IMR-90 (cell line): ENCODE results near the gene SGCE. TPM values are rescaled to one million over a fixed set of nuclear protein-coding genes. Genes with fewer than 3 reads are reported as not detected.

Source experiments
- ATAC-seq: fragments of 200-7000 bp; cut with Tn5 transposase; 2 replicates; pipeline ENCODE4 v1.9.1; 2020; ENCODE audit warnings: low read depth, mild to moderate bottlenecking, moderate library complexity
- BruUV-seq: library from RNA; stranded (reverse); fragments of 400-500 nt; replicated peaks from 2 replicates; lab custom pipeline; 2021; lab: Mats Ljungman, UMichigan
- CTCF ChIA-PET: fragments of 300-600 bp; formaldehyde crosslinking; extraction: SDS; loops from one replicate; lab custom pipeline; 2021; ENCODE audit warnings: antibody characterized with exemption; lab: Yijun Ruan, JAX
- POLR2A ChIA-PET: fragments of 300-600 bp; sonication (Branson Sonifier 250); formaldehyde crosslinking; loops from one replicate; lab custom pipeline; 2022; ENCODE audit warnings: antibody characterized with exemption; ENCODE audit not compliant: unreplicated experiment; lab: Charles Lee
- DNase-seq: peaks from one replicate; pipeline ENCODE4 v3.0.0; 2013
- H2AFZ ChIP-seq: replicated peaks from 2 replicates; pipeline ENCODE3; 2013; ENCODE audit warnings: low read length, mild to moderate bottlenecking; ENCODE audit not compliant: poor library complexity
- H2AK5ac ChIP-seq: 2 replicates; pipeline ENCODE4 v1.6.1; 2013; ENCODE audit warnings: low read depth, low read length, inconsistent platforms
- H2AK9ac ChIP-seq: replicated peaks from 2 replicates; pipeline ENCODE3; 2013; ENCODE audit warnings: mild to moderate bottlenecking, low read depth, low read length, moderate library complexity; ENCODE audit not compliant: poor library complexity
- H2BK120ac ChIP-seq: 2 replicates; pipeline ENCODE4 v1.6.1; 2013; ENCODE audit warnings: low read depth, low read length, inconsistent platforms
- H2BK15ac ChIP-seq: 3 replicates; pipeline ENCODE4 v1.6.1; 2013; ENCODE audit warnings: low read depth, low read length, inconsistent platforms
- H2BK20ac ChIP-seq: 2 replicates; pipeline ENCODE4 v1.6.1; 2013; ENCODE audit warnings: low read depth, mild to moderate bottlenecking, inconsistent platforms, low read length, moderate library complexity
- H2BK5ac ChIP-seq: 2 replicates; pipeline ENCODE4 v1.6.1; 2013; ENCODE audit warnings: mild to moderate bottlenecking, low read depth, low read length, inconsistent platforms; ENCODE audit not compliant: poor library complexity, severe bottlenecking
- H3K14ac ChIP-seq: replicated peaks from 2 replicates; pipeline ENCODE4 v1.6.1; 2013; ENCODE audit warnings: low read depth, low read length, inconsistent platforms
- H3K18ac ChIP-seq: 2 replicates; pipeline ENCODE4 v1.6.1; 2013; ENCODE audit warnings: low read depth, low read length, control low read depth
- H3K23ac ChIP-seq: 2 replicates; pipeline ENCODE4 v1.6.1; 2013; ENCODE audit warnings: low read depth, low read length, inconsistent platforms
- H3K27ac ChIP-seq: 2 replicates; pipeline ENCODE4 v1.5.1; 2013; ENCODE audit warnings: mild to moderate bottlenecking, control low read depth, low read length; ENCODE audit not compliant: insufficient read depth
- H3K27me3 ChIP-seq: 2 replicates; pipeline ENCODE4 v1.6.1; 2013; ENCODE audit warnings: low read length; ENCODE audit not compliant: control insufficient read depth, insufficient read depth
- H3K36me3 ChIP-seq: 2 replicates; pipeline ENCODE4 v1.6.1; 2013; ENCODE audit warnings: low read length, mixed read lengths; ENCODE audit not compliant: control insufficient read depth, insufficient read depth
- H3K4ac ChIP-seq: 2 replicates; pipeline ENCODE4 v1.6.1; 2013; ENCODE audit warnings: low read depth, low read length, inconsistent platforms
- H3K4me1 ChIP-seq: 2 replicates; pipeline ENCODE4 v1.6.1; 2013; ENCODE audit warnings: low read length, mixed read lengths; ENCODE audit not compliant: control insufficient read depth, insufficient read depth
- H3K4me2 ChIP-seq: 2 replicates; pipeline ENCODE4 v1.6.1; 2013; ENCODE audit warnings: low read depth, mild to moderate bottlenecking, control low read depth, low read length, moderate library complexity
- H3K4me3 ChIP-seq: 2 replicates; pipeline ENCODE4 v1.5.1; 2013; ENCODE audit warnings: low read depth, mild to moderate bottlenecking, control low read depth, low read length, moderate library complexity; ENCODE audit not compliant: insufficient read depth
- H3K56ac ChIP-seq: 2 replicates; pipeline ENCODE4 v1.6.1; 2013; ENCODE audit warnings: low read length, inconsistent platforms; ENCODE audit not compliant: insufficient read depth; ENCODE audit errors: extremely low read depth
- H3K79me1 ChIP-seq, 2 experiments: 2 replicates each; pipeline ENCODE4 v1.6.1; 2013; ENCODE audit warnings: low read length in 2 of 2, inconsistent platforms in 1 of 2, low read depth in 1 of 2
- H3K9ac ChIP-seq: 2 replicates; pipeline ENCODE4 v1.6.1; 2013; ENCODE audit warnings: low read depth, low read length, control low read depth
- H3K9me1 ChIP-seq: 2 replicates; pipeline ENCODE4 v1.6.1; 2013; ENCODE audit warnings: low read length, inconsistent platforms; ENCODE audit not compliant: insufficient read depth
- H3K9me3 ChIP-seq: 2 replicates; pipeline ENCODE4 v1.6.1; 2013; ENCODE audit warnings: low read length; ENCODE audit not compliant: control insufficient read depth, insufficient read depth
- H4K20me1 ChIP-seq: 2 replicates; pipeline ENCODE4 v1.6.1; 2013; ENCODE audit warnings: low read length, inconsistent platforms; ENCODE audit not compliant: insufficient read depth
- H4K5ac ChIP-seq: 2 replicates; pipeline ENCODE4 v1.6.1; 2013; ENCODE audit warnings: mild to moderate bottlenecking, low read depth, low read length, control low read depth
- H4K8ac ChIP-seq, 2 experiments: 2 replicates each; pipeline ENCODE4 v1.6.1; 2013; ENCODE audit warnings: low read depth in 2 of 2, low read length in 2 of 2, control low read depth in 1 of 2, inconsistent platforms in 1 of 2
- H4K91ac ChIP-seq: 2 replicates; pipeline ENCODE4 v1.6.1; 2013; ENCODE audit warnings: low read depth, low read length, inconsistent platforms; ENCODE audit not compliant: insufficient read depth
- MAZ ChIP-seq: IDR thresholded peaks from 2 replicates; pipeline ENCODE4 v1.6.1; 2012; ENCODE audit warnings: low read depth, mild to moderate bottlenecking, low read length, improper control_type of control experiment, moderate library complexity, borderline replicate concordance
- RAD21 ChIP-seq: IDR thresholded peaks from 2 replicates; pipeline ENCODE4 v1.6.1; 2012; ENCODE audit warnings: low read length, improper control_type of control experiment
- RCOR1 ChIP-seq: IDR thresholded peaks from 2 replicates; pipeline ENCODE4 v1.6.1; 2012; ENCODE audit warnings: mild to moderate bottlenecking, low read length, improper control_type of control experiment; ENCODE audit not compliant: insufficient replicate concordance
- WGBS, 2 experiments: methylation state at CpG; one replicate each; pipeline versions ENCODE4 v1.1.5 to v1.1.7; 2013; ENCODE audit warnings: missing lambda C conversion rate in 2 of 2; ENCODE audit not compliant: insufficient read length in 1 of 2; ENCODE audit errors: extremely low coverage in 2 of 2; 5-methylcytosine and 5-hydroxymethylcytosine counted together
- dilution Hi-C: fragments of 300-500 bp; cut with HindIII; formaldehyde crosslinking; loops from one replicate; pipeline ENCODE4 v1.14.3; 2018; ENCODE audit warnings: low sequenced_read_pairs; ENCODE audit not compliant: unreplicated experiment
- in situ Hi-C: fragments of 300-500 bp; cut with MboI; formaldehyde crosslinking; loops from 3 replicates; pipeline ENCODE4 v1.14.3; 2019; ENCODE audit warnings: low sequenced_read_pairs, inconsistent platforms, mixed read lengths
- intact Hi-C: fragments of 100-400 bp; cut with micrococcal nuclease; formaldehyde crosslinking; loops from 2 replicates; pipeline ENCODE4 v1.10.0; 2022
- polyA plus RNA-seq, 3 experiments: library from polyadenylated mRNA; depleted of rRNA; stranded (reverse); fragments of >200 nt; gene quantifications; 2 replicates each; pipeline ENCODE4 v1.2.3, GENCODE V29; 2012; ENCODE audit warnings: low replicate concordance in 1 of 3
- total RNA-seq: library from RNA; depleted of rRNA; stranded (reverse); fragments of >200 nt; gene quantifications from 2 replicates; pipeline ENCODE4 v1.2.3, GENCODE V29; 2012

The SGCE gene
- total and polyA plus RNA-seq, 2 of the 4 experiments (the other 2 are of a cell fraction), result 39.4 to 40.5 TPM

DNA sequence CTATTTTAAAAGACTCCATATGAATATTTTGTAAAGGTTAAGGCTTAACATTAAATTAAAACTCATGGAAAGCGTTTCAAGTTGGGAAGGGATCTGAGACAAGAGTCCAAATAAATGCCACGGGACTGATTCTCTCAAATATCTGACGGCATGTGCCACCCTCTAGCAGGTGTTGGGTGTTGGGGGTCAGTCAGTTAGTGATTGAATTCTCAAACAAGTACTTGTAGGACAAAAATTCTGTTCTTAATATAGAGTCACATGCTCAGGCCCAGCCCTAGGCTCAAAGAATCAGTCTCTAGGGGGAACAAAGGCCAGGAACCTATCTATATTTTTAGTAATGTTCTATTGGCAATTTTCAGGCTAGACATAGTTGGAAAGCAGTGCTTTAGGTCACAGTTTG lies 39.1 kb downstream of the SGCE start:
- Histone ChIP-seq H3K4me2 (no peak overlapping the region), H2BK120ac (no peak overlapping the region), H3K9ac (no peak overlapping the region), H3K27ac (no peak overlapping the region), H3K4ac (no peak overlapping the region), H3K14ac (no peak overlapping the region), H3K18ac (no peak overlapping the region), H2BK5ac (no peak overlapping the region), H3K56ac (no peak overlapping the region), H3K9me1 (peaks cover 10% of the 10 kb centered on the region; the same call in 1 of the 2 replicates), H2AK5ac (no peak overlapping the region), H2AK9ac (no peak overlapping the region), H4K8ac (no peak overlapping the region), H2AFZ (no peak overlapping the region), H4K5ac (no peak overlapping the region), H3K23ac (no peak overlapping the region), H3K4me1 (peaks cover 3% of the 10 kb centered on the region; the same call in 1 of the 2 replicates), H2BK20ac (no peak overlapping the region), H3K79me1 (peaks cover 0 to 5% of the 10 kb centered on the region in 2 experiments; a peak in 1 of 4 replicates), H4K20me1 (no peaks in the 10 kb centered on the region), H3K4me3 (no peak overlapping the region), H3K36me3 (peaks cover 7% of the 10 kb centered on the region; the same call in 1 of the 2 replicates), H3K27me3 (no peaks in the 10 kb centered on the region), H2BK15ac (no peak overlapping the region), H3K9me3 (no peaks in the 10 kb centered on the region), H4K91ac (no peak overlapping the region)
- ChIA-PET CTCF (no interaction called here), POLR2A (no interaction called here)
- dilution Hi-C loops (no loop called here), intact Hi-C loops (no loop called here), in situ Hi-C loops (no loop called here)
- no peak for ATAC-seq
- DNase-seq, result no peak
- TF ChIP-seq MAZ (no peak), RAD21 (no peak), RCOR1 (no peak)
- WGBS, 2 experiments, result no CpG with 5 or more reads among the region's 3 CpGs
- BruUV-seq, result no TSS peak
